ENCODE data around the gene ZBTB21. TPM values are rescaled to one million over a fixed set of nuclear protein-coding genes. Genes with fewer than 3 reads are reported as not detected.

Gene ZBTB21
- 1 to 10 TPM; 4.9 to 7.6 (median 5.9) TPM for polyA plus RNA-seq (ENCODE audit: insufficient read length in 10 of 10)
- long read RNA-seq, donor 1, full-length matches to known transcripts: 3 of 3 reads
- long read RNA-seq, donor 1, partial matches to known transcripts: 0 of 3 reads
- long read RNA-seq, donor 1, other reads (novel, unspliced or antisense): 0 of 3 reads
- long read RNA-seq, donor 2, full-length matches to known transcripts: 2 of 2 reads
- long read RNA-seq, donor 2, partial matches to known transcripts: 0 of 2 reads
- long read RNA-seq, donor 2, other reads (novel, unspliced or antisense): 0 of 2 reads
- long read RNA-seq, donor 3: 0 reads
- long read RNA-seq, donor 4, full-length matches to known transcripts: 3 of 3 reads
- long read RNA-seq, donor 4, partial matches to known transcripts: 0 of 3 reads
- long read RNA-seq, donor 4, other reads (novel, unspliced or antisense): 0 of 3 reads
- long read RNA-seq, donor 5: 0 reads
- long read RNA-seq, donor 6, full-length matches to known transcripts: 1 of 1 reads
- long read RNA-seq, donor 6, partial matches to known transcripts: 0 of 1 reads
- long read RNA-seq, donor 6, other reads (novel, unspliced or antisense): 0 of 1 reads
- long read RNA-seq, donor 7, full-length matches to known transcripts: 1 of 1 reads
- long read RNA-seq, donor 7, partial matches to known transcripts: 0 of 1 reads
- long read RNA-seq, donor 7, other reads (novel, unspliced or antisense): 0 of 1 reads
- long read RNA-seq, donor 8, full-length matches to known transcripts: 1 of 1 reads
- long read RNA-seq, donor 8, partial matches to known transcripts: 0 of 1 reads
- long read RNA-seq, donor 8, other reads (novel, unspliced or antisense): 0 of 1 reads
- long read RNA-seq, donor 9: 0 reads

DNA sequence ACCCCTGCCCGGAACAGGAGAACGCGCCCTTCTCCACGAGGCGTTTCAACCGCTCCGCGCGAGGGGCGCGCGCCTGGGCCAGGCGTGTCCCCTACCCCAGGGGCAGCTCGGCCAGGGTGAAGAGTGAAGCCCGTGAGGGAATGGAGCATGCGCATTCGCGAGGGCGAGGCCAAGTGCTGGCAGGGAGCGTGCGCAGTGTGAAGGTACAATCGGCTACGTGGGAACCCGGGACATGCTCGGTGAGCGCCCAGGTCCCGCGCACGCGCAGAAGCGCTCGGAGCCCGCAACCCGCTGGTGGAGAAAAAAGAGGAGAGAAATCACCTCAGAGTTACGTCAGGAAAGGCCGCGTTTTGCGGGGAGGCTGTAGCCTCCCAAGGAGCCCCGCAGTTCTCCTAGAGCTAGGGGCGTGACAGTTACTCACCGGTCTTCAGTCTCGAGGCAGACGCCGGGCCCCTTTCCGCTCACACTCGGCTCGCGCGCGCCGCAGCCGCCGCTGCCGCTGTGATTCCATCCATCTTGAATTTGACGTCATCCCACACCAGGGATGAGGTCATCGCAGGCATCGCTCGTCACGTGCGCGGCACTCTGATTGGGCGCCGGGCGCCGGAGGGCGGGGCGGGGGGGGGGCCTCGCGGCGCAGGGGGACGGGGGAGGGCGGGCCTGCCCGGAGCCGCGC, at the start of gene ZBTB21:
TSS of gene ZBTB21 (minus strand) at position 530 of the 676 bp plus-strand sequence. CDS start 16,265 bp downstream, outside the sequence.
- DNase-seq: peak; percentile 98 to 99 (median 99)

DNA sequence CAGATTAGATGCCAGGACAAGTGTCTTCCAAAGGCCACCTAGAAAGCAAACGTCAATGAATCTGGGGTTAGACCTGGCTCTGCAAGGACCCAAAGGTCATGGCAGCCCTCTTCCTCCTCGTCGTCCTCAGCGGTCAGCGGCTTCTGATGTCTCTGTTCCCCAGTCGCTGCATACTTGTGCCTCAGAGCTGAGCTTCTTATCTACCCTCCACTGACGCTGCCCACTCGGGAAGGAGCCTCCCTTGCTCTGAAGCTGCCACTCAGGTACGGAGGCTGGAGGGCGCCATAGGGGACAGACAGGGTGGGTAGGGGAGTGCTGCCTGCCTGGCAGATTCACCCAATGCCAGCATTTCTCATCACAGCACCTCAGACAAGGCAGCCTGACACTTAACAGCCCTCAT, 49.6 kb upstream of the ZBTB21 start:
- DNase-seq: no peak

DNA sequence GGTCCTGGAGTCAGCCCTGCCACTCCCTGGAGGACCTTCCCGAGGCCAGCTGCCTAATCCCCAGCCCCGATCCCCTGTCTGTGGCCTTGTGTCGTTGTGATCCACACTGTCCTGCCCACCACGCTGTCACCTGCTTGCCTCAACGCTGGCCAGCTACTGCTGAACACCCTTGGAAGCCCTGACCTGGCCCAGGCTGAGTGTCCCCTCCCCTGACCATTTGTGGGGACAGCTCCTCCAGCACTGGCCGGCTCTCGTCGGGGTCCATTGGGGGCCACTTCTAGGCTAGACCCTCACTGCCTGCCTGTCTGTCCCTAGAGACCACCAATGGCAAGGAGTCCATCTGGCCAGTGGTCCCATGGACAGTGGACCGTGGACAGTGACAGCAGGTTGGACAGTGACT, 49.0 kb upstream of the ZBTB21 start:
- no peak for DNase-seq

DNA sequence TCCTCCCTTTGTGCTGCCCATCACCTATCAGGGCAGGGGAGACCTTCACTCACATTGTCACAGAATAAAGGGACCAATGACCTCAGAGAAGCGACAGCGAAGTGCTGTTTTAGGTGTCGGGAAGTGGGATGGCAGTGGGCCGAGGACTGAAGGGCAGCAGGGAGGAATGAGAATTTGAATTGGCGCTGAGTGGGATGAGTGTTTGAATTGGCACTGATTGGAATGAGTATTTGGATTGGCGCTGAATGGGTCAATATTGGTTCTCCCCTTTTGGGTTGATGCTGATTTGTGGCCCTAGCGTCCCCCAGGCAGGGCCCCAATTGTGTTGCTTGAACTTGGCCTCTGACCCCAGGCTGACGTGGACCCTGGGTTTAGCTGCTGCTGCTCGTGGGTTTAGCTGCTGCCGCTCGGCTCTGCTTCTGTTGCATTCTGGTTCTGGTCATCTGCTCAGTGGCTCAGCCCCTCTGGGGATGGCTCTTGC, 48.5 kb upstream of the ZBTB21 start:
- no peak for DNase-seq

DNA sequence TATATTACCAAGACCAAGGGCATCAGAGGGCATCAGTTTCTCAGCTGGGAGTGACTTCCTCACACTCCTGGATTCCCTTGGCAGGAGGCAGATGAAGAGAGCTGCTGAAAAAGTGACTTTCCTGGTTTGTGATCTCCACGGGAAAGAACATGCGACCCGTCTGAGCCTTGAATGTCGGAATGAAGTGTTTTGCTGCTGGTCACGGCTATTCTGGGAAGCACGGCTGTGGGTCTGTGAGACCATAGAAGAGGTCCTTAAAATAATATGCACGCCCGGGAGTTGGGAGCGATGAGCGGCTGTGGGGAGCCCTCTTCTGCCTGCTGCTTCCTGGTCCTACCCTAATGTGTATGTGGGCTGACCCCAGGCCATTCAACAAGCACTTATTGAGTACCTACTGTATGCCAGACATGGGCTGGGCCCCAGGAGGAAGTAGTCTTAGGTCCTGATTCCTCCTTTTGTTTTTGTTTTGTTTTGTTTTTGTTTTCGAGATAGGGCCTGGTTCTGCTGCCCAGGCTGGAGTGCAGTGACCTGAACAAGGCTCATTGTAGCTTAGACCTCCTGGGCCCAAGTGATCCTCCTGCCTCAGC, 47.8 kb upstream of the ZBTB21 start:
- DNase-seq: no peak

DNA sequence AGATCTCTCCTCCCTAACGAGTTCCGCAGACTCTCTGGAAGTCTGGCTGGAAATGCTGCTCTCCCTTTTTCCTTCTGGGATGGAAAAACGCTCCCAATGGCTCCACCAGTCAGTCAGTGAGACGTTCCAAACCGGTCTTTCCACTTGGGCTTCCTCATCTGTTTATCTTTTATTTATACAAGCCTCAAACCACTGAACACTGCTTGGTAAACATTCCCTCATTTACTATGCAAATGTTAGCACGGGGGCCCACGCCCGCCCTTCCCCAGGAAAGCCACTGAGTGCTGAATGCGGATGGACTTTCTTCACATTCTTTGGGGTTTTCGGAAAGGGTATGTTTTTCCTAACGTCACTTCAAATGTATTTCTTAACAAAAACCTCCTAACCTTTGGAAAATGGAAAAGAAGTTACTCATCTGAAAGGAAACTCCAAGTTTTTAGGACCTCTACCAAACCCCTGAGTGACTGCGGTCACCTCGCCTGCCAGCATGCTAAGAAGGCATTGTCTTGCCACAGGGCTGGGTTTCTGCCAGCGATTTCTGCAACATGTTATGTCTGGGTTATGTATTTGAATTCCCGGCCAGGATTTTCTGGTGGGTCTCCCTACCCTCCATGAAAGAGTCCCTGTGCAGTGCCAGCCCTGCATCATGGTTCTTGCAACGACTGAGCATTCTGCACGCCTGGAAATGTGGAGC, 47.0 kb upstream of the ZBTB21 start:
- DNase-seq: peak in 2 of 3 donors; percentile 32 to 54

DNA sequence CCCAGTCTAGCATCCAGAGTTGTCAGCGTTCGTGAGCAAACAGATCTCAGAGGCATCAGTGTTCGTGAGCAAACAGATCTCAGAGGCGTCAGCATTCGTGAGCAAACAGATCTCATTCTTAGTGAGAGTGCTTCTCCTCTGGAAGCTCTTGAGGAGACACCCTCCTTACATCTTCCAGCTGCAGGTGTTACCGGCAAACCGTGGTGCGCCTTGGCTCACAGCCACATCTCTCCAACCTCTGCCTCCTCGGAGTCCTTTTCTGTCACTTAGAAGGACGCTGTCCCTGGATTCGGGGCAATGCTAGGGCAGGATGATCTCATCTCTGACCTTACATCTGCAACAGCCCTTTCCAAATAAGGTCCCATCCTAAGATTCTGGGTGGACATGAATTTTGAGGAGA, 46.3 kb upstream of the ZBTB21 start:
- DNase-seq: peak in 1 of 3 donors; percentile 16

DNA sequence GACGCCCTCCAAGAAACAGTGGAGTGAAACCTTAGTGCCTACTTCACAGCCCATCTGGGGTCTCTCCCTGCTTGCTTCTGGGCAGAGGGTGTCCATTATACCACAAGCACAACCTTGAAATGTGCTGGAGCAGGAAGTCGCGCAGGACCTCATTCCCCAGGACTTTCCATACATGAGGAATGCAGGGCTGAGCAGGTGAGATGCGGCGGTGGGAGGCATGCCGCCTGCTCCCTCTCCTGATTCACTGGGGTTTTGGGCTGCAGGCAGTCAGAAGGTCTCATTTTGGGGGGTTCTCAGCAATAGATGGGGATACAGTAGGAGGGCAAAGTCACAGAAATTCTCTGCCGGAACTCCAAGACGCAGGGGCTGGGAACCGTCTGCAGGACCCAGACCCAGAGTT, 45.3 kb upstream of the ZBTB21 start:
- DNase-seq: no peak

DNA sequence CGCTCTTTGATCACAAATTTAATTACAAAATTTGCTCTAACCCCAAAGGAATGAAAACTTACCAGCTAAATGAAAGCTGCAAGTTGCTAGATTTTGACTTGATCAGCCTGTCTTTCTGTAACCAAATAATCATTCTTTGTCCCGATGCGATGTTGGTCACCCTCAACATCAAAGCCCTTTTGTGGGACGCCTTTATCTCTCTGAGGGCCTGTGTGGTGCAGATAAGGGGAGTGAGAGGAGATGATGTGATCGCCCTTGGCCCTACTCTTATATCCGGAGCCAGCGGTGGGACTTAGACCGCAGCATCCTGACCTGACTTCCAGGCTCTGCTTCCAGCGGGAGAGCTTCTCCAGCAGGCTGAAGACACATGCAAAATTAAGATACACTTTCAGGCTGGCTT, 41.6 kb upstream of the ZBTB21 start:
- no peak for DNase-seq

DNA sequence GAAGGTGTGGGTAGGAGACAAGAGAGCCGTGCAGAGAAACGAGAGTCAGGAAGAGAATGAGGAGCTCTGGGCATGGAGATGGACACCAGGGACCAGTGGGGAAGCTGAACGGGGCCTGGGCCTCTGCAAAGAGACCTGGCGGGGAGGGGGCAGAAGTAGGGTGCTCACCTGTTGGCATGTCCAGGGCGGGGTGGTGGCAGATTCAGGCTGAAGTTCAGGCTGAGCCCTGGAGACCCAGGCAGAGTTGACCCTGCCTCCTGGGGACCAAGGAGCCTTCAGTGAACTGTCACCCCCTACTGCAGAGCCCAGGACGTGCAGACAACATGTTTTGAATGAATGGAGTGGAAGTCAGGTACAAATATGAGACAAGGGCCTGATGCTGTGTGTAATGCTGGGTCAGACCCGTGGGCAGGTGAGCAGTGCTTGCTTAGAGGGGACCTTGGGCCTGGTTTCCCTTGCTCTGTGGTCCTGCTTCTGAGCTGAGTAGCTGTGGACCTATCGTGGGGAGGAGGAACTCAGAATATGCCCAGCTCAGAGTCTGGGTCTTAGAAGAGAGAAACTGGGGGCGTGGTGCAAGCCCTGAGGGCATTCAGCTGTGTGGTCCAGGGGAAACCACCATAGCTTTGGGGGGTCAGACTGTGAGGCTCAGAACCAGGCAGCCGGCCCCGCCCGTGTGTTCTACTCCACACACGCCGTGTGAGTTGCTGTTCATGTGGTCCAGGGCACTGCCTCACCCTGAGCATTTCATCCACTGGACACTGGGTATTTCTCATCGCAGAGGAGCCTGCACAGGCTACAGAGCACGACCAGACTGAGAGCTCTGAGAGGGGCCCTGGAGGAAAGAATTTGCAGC, 39.6 kb upstream of the ZBTB21 start:
- DNase-seq: no peak

DNA sequence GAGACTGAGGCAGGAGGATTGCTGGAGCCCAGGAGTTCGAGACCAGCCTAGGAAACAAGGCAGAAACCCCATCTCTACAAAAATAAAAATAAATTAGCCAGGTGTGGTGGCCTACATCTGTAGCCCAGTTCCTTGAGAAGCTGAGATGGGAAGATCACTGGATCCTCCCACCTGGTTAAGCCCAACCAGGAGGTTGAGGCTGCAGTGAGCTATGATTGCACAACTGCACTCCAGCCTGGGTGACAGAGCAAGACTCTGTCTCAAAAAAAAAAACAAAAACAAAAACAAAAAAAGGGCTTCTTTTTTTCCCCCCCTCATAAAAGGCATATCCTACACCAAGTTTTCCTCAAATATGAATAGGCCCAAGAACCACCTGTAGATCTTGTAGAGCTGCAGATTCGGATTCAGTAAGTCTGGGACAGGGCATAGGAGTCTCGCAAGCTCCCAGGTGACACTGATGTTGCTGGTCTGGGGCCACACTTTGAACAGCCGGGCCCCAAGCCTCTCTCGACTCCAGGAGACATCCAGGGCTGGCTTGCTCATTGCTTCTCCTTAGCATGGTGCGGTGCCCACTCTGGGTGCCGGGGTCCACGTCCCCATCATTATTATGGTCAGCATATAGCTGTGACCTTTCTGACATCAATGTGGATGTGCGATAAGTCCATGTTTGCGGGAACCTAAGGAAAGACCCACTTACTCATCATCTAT, 38.9 kb upstream of the ZBTB21 start:
- DNase-seq: no peak

DNA sequence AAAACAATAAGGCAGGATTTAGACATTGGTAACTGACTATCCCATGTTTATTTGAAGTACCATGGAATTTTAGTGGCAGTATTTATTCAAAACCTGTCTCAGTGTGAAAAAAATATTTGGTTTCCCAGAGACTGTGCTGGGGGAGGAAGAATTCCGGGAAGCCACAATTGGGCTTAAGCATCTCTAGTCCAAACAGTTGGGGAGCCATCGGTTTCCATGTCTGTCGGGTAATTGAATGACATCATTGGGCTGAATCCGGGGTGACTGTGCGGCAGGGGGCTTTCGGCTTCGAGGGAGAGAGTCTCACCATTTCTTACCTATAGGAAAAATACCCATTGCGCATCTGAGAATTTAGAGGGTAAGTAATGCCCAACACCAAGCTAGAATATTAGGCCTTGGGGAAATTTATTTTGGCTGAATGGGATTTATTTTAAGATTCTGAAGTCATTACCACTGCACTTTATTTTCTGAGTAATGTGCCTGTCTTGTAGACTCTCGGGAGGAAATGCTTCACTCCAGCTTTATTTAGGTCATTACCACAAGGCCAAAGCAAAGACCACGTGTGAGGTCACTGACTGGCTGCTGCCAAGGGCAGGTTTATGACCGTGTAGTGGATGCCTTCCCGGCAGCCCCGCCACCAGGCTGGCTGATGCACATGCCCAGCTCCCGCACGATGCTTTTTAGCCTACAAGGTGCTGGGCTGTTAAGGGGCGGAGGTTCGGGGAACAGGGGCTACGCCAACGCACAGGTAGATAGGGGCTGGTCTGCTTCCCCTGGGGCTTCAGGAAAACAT, 37.9 kb upstream of the ZBTB21 start:
- DNase-seq: peak in 1 of 3 donors; percentile 73

DNA sequence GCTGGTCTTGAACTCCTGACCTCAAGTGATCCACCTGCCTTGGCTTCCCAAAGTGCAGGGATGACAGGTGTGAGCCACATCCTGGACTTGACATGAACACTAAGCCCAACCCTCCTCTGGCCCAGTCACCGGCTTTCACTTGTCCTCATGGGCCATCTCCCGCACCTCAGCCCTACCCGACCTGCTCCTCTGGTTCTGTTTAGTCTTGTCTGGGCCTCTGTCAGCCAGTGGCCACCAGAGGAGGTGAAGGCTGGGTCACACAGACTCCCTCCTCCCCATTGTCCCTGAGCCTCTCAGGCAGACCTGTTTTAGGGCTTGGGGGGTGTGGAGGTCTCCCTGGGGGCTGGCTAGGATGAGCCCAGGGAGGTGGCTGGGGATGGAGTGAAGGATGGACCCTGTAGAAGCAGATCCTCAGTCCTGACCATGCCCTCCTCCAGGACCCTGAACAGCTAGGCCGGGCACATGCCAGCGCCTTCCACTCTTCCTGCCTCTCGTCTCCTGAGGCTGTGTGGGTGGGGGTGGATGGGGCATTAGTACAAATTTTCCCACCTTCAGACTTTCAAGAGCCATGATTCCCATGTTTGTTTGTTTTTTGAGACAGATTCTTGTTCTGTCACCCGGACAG, 34.8 kb upstream of the ZBTB21 start:
- no peak for DNase-seq

DNA sequence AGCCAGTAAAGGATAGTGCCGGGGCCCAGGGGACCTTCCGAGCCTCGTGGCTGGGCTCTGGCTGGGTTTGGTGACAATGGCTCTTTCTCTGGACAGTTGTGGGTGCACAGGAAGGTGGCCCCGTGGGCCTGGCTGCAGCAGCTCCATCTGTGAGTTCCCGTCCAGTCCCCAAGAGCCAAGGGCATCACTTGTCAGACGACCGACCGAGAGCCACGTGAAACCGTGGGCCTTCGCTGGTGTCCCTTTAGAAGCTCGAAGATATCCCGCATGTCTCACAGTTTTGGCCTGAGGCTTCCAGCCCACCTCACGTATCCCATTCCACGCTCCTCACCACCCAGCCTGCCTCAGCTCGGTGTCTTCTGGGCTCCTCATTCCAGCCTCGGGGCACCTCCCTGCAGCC, 33.8 kb upstream of the ZBTB21 start:
- DNase-seq: no peak

DNA sequence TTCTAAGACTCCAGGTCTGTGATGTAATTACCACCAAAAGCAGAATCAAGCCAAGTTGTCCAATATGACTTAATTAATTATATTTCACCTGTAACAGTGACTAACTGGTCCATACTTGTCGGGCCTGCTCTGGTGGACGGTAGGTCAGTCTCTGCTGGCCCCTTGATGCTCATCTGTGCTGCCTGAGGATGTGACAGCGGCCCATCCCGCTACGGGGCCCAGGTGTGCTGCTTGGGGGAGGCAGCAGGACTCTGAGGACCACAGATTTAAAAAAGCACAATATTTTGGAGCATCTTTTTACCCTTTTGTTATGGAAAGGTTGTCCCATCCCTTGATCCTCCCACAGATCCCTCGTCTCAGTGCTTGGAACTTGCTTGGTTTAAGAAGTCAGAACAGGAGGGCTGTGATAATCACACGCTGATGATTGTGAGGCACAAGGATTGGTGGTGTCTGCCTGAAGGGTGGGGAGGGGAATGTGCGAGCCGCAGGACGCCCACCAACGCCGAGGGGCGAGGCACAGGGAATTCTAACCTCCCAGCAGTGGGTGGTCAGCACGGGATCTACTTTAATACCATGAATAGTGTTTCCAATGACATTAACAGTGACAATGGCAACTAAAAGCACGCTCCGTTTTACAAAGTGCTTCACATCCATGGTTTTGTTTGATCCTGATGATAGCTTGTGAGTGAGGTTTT, 33.2 kb upstream of the ZBTB21 start:
- no peak for DNase-seq

DNA sequence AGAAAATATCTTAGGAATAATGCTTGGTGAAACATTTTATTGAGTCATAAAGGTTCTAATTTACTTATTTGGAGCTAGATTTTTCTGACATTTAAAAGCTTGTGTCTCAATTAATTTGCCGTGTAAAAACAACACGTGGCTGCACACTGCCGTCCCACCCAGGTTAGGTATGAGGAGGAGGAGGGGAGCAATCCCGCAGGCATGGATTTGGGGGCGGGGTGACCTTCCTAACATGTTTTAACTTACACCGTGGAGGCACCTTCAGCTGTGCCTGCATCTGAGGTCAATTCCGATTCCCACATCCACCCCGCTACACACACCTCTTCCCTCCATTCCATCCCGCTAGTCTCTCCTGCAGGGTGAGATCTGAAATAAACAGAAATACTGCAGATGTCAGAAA, 32.5 kb upstream of the ZBTB21 start:
- DNase-seq: no peak

DNA sequence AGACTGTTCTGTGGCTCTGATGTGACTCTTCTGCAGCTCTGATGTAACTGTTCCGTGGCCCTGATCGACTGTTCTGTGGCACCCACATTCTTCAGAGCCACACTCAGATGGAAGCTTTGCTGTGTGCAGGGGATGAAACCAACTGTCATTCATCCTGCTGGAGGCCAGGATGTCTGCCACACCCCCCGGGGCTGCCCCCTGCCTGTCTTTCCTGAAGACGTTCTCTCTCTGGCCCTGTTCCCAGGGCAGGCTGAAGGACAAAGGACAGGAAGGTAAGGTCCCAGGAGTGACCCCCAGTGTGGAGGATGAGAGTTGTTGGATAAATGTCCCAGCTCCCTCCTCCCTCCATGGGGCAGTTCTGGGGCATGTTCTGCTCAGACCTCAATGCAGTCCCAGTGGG, 31.6 kb upstream of the ZBTB21 start:
- DNase-seq: no peak

DNA sequence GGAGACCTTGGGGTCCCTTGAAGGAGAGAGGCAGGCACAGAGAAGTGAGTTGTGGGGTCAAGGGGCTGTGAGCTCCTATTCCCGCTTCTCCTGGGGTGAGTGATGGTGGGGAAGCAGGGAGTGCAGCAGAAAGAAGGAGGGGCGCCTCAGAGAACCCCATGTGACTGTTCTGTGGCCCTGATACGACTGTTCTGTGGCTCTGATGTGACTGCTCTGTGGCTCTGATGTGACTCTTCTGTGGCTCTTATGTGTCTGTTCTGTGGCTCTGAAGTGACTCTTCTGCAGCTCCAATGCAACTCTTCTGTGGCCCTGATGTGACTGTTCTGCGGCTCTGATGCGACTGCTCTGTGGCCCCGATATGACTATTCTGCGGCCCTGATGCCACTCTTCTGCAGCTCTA, 31.1 kb upstream of the ZBTB21 start:
- no peak for DNase-seq

All from muscle of back (tissue), 13 donors.